ENCODE measurements around the gene CADPS2.

Gene CADPS2

GRCh38 chr7:122298618-122299017 lies 587.6 kb downstream of the CADPS2 start:
- Histone ChIP-seq H3K27ac (ENCODE audit: low read depth, low read length, poor library complexity, severe bottlenecking) (no peak overlapping the region), H3K9ac (ENCODE audit: low read length) (no peak overlapping the region), H3K4me3 (ENCODE audit: low read depth, low read length, poor library complexity, severe bottlenecking) (no peak overlapping the region), H3K4me1 (ENCODE audit: insufficient read depth, low read length, severe bottlenecking) (no peaks in the 10 kb centered on the region), H3K79me2 (ENCODE audit: insufficient read depth, low read length) (no peaks in the 10 kb centered on the region), H3K36me3 (ENCODE audit: insufficient read depth, low read length) (no peaks in the 10 kb centered on the region), H3K27me3 (ENCODE audit: insufficient read depth, low read length) (no peaks in the 10 kb centered on the region), H2AFZ (ENCODE audit: low read length) (no peak overlapping the region), H3K9me3 (ENCODE audit: low read length) (no peaks in the 10 kb centered on the region), H3K9me2 (ENCODE audit: low read depth, low read length) (no peaks in the 10 kb centered on the region), H4K20me1 (ENCODE audit: insufficient read depth, low read length) (no peaks in the 10 kb centered on the region), H3K4me2 (ENCODE audit: low read length) (no peak overlapping the region), H3F3A (ENCODE audit: insufficient read depth, low read length) (no peaks in the 10 kb centered on the region)
- TF ChIP-seq CTCF (IDR thresholded peaks at IDR 0.05; ENCODE audit: low read length) (no peak), EZH2 (IDR thresholded peaks at IDR 0.05; ENCODE audit: borderline replicate concordance, low read length) (no peak)

GRCh38 chr7:122298131-122298530 lies 588.1 kb downstream of the CADPS2 start:
- no peak overlapping the region for H3K4me2 ChIP-seq (ENCODE audit: low read length)
- H3K36me3 ChIP-seq (ENCODE audit: insufficient read depth, low read length): no peaks in the 10 kb centered on the region
- H3K27ac ChIP-seq (ENCODE audit: low read depth, low read length, poor library complexity, severe bottlenecking): no peak overlapping the region
- TF ChIP-seq EZH2 (IDR thresholded peaks at IDR 0.05; ENCODE audit: borderline replicate concordance, low read length) (no peak), CTCF (IDR thresholded peaks at IDR 0.05; ENCODE audit: low read length) (no peak)
- no peaks in the 10 kb centered on the region for H3K79me2 ChIP-seq (ENCODE audit: insufficient read depth, low read length)
- H3K4me3 ChIP-seq (ENCODE audit: low read depth, low read length, poor library complexity, severe bottlenecking): no peak overlapping the region
- no peaks in the 10 kb centered on the region for H3K27me3 ChIP-seq (ENCODE audit: insufficient read depth, low read length)
- H4K20me1 ChIP-seq (ENCODE audit: insufficient read depth, low read length): no peaks in the 10 kb centered on the region
- H3K9ac ChIP-seq (ENCODE audit: low read length): no peak overlapping the region
- no peaks in the 10 kb centered on the region for H3F3A ChIP-seq (ENCODE audit: insufficient read depth, low read length)
- no peaks in the 10 kb centered on the region for H3K9me2 ChIP-seq (ENCODE audit: low read depth, low read length)
- H3K9me3 ChIP-seq (ENCODE audit: low read length): no peaks in the 10 kb centered on the region
- no peak overlapping the region for H2AFZ ChIP-seq (ENCODE audit: low read length)
- no peaks in the 10 kb centered on the region for H3K4me1 ChIP-seq (ENCODE audit: insufficient read depth, low read length, severe bottlenecking)

GRCh38 chr7:122291189-122291588 lies 595.1 kb downstream of the CADPS2 start:
- 0 out of 2 replicates have a peak, but pooled peaks cover 2% of the 10 kb centered on the region for H3K9me2 ChIP-seq (ENCODE audit: low read depth, low read length)
- H3K79me2 ChIP-seq (ENCODE audit: insufficient read depth, low read length): no peaks in the 10 kb centered on the region
- no peak overlapping the region for H2AFZ ChIP-seq (ENCODE audit: low read length)
- no peaks in the 10 kb centered on the region for H3F3A ChIP-seq (ENCODE audit: insufficient read depth, low read length)
- no peak overlapping the region for H3K9ac ChIP-seq (ENCODE audit: low read length)
- H3K27ac ChIP-seq (ENCODE audit: low read depth, low read length, poor library complexity, severe bottlenecking): no peak overlapping the region
- H3K4me3 ChIP-seq (ENCODE audit: low read depth, low read length, poor library complexity, severe bottlenecking): no peak overlapping the region
- no peak overlapping the region for H3K4me2 ChIP-seq (ENCODE audit: low read length)
- no peaks in the 10 kb centered on the region for H4K20me1 ChIP-seq (ENCODE audit: insufficient read depth, low read length)
- H3K9me3 ChIP-seq (ENCODE audit: low read length): no peaks in the 10 kb centered on the region
- no peaks in the 10 kb centered on the region for H3K27me3 ChIP-seq (ENCODE audit: insufficient read depth, low read length)
- H3K36me3 ChIP-seq (ENCODE audit: insufficient read depth, low read length): no peaks in the 10 kb centered on the region
- TF ChIP-seq EZH2 (IDR thresholded peaks at IDR 0.05; ENCODE audit: borderline replicate concordance, low read length) (no peak), CTCF (IDR thresholded peaks at IDR 0.05; ENCODE audit: low read length) (no peak)
- H3K4me1 ChIP-seq (ENCODE audit: insufficient read depth, low read length, severe bottlenecking): no peaks in the 10 kb centered on the region
